DND-41 (cell line): Measurements from ENCODE around the gene RIPOR2.

Experiments
- ATAC-seq: fragments of 200-7000 bp; cut with Tn5 transposase; 3 replicates; pipeline ENCODE4 v1.9.1; 2021; ENCODE audit warnings: low read depth; ENCODE audit not compliant: insufficient read depth
- DNase-seq: peaks from one replicate; pipeline ENCODE4 v3.0.0-alpha.2; 2020
- H2AFZ ChIP-seq: 2 replicates; pipeline ENCODE4 v1.6.0; 2012; ENCODE audit warnings: low read depth, low read length
- H3K27ac ChIP-seq: 2 replicates; pipeline ENCODE4 v1.5.1; 2012; ENCODE audit warnings: low read length, inconsistent platforms
- H3K27me3 ChIP-seq: fragments of 200-600 bp; sonication (generic); 2 replicates; pipeline ENCODE4 v1.6.0; 2012; ENCODE audit warnings: low read length, mild to moderate bottlenecking, inconsistent platforms; ENCODE audit not compliant: insufficient read depth, poor library complexity
- H3K36me3 ChIP-seq: 2 replicates; pipeline ENCODE4 v1.5.1; 2012; ENCODE audit warnings: low read length, inconsistent platforms; ENCODE audit not compliant: insufficient read depth
- H3K4me1 ChIP-seq: 2 replicates; pipeline ENCODE4 v1.5.1; 2012; ENCODE audit warnings: mild to moderate bottlenecking, low read length; ENCODE audit not compliant: insufficient read depth
- H3K4me2 ChIP-seq: 2 replicates; pipeline ENCODE4 v1.6.0; 2012; ENCODE audit warnings: mild to moderate bottlenecking, moderate library complexity, low read length, inconsistent platforms; ENCODE audit not compliant: insufficient read depth
- H3K4me3 ChIP-seq, 2 experiments: fragments of 200-600 bp in 1 of 2; shearing (Covaris generic) in 1 of 2; 2 replicates each; pipeline ENCODE4 v1.5.1; 2012 to 2016; ENCODE audit warnings: inconsistent platforms in 2 of 2, low read length in 2 of 2, mild to moderate bottlenecking in 2 of 2, low read depth in 1 of 2, moderate library complexity in 1 of 2
- H3K79me2 ChIP-seq: 2 replicates; pipeline ENCODE4 v1.6.0; 2012; ENCODE audit warnings: low read length, inconsistent platforms; ENCODE audit not compliant: insufficient read depth
- H3K9ac ChIP-seq: 2 replicates; pipeline ENCODE4 v1.6.0; 2012; ENCODE audit warnings: low read depth, mild to moderate bottlenecking, inconsistent platforms, low read length, moderate library complexity
- H3K9me3 ChIP-seq: 2 replicates; pipeline ENCODE4 v1.5.1; 2012; ENCODE audit warnings: low read length, moderate library complexity, mild to moderate bottlenecking, inconsistent platforms; ENCODE audit not compliant: insufficient read depth, severe bottlenecking
- H4K20me1 ChIP-seq: 2 replicates; pipeline ENCODE4 v1.6.0; 2012; ENCODE audit warnings: low read length; ENCODE audit not compliant: insufficient read depth
- CTCF ChIP-seq: IDR thresholded peaks from 2 replicates; pipeline ENCODE4 v1.5.1; 2012; ENCODE audit warnings: borderline replicate concordance, low read length, moderate library complexity, mild to moderate bottlenecking; ENCODE audit not compliant: poor library complexity, severe bottlenecking; ENCODE audit errors: extremely low read depth
- EZH2 ChIP-seq: IDR thresholded peaks from 3 replicates; pipeline ENCODE4 v1.6.1; 2012; ENCODE audit warnings: borderline replicate concordance, low read depth, mild to moderate bottlenecking, moderate library complexity, low read length, inconsistent platforms; ENCODE audit not compliant: severe bottlenecking

Gene RIPOR2

GRCh38 chr6:24898676-24899075, 37.1 kb downstream of the RIPOR2 start:
- H4K20me1 ChIP-seq = no peaks in the 10 kb centered on the region
- no peaks in the 10 kb centered on the region for H3K36me3 ChIP-seq
- H3K4me2 ChIP-seq = no peak overlapping the region

GRCh38 chr6:24897186-24897585, 38.6 kb downstream of the RIPOR2 start:
- Histone ChIP-seq H3K4me3 (no peak overlapping the region), H2AFZ (no peak overlapping the region), H3K36me3 (no peaks in the 10 kb centered on the region), H4K20me1 (no peaks in the 10 kb centered on the region), H3K9ac (no peak overlapping the region), H3K79me2 (no peaks in the 10 kb centered on the region), H3K4me2 (no peak overlapping the region), H3K27me3 (no peaks in the 10 kb centered on the region), H3K4me1 (no peaks in the 10 kb centered on the region), H3K27ac (no peak overlapping the region), H3K9me3 (no peaks in the 10 kb centered on the region)
- ATAC-seq (no peak), DNase-seq (no peak)
- TF ChIP-seq CTCF (no peak), EZH2 (no peak)

More at GRCh38 chr6:24898676-24899075, 37.1 kb downstream of the RIPOR2 start:
- Histone ChIP-seq H3K27ac (no peak overlapping the region), H3K4me1 (no peaks in the 10 kb centered on the region), H3K27me3 (no peaks in the 10 kb centered on the region), H3K79me2 (no peaks in the 10 kb centered on the region), H2AFZ (no peak overlapping the region), H3K4me3 (no peak overlapping the region), H3K9me3 (no peaks in the 10 kb centered on the region), H3K9ac (no peak overlapping the region)
- no peak for DNase-seq
- ATAC-seq = no peak
- no peak for TF ChIP-seq CTCF
- no peak for TF ChIP-seq EZH2

GRCh38 chr6:24893342-24893850, 42.4 kb downstream of the RIPOR2 start:
- Histone ChIP-seq H3K9me3 (no peaks in the 10 kb centered on the region), H4K20me1 (no peaks in the 10 kb centered on the region), H3K4me2 (no peak overlapping the region), H3K9ac (no peak overlapping the region), H3K27me3 (no peaks in the 10 kb centered on the region), H3K4me3 (no peak overlapping the region), H3K36me3 (no peaks in the 10 kb centered on the region), H2AFZ (no peak overlapping the region), H3K4me1 (no peaks in the 10 kb centered on the region), H3K79me2 (no peaks in the 10 kb centered on the region), H3K27ac (no peak overlapping the region)
- DNase-seq (no peak), ATAC-seq (no peak)
- TF ChIP-seq CTCF (no peak), EZH2 (no peak)

- Histone ChIP-seq H3K9ac (no peak overlapping the region), H3K27ac (no peak overlapping the region), H3K9me3 (no peaks in the 10 kb centered on the region), H3K4me2 (no peak overlapping the region), H3K36me3 (no peaks in the 10 kb centered on the region), H2AFZ (no peak overlapping the region), H3K4me1 (no peaks in the 10 kb centered on the region), H3K4me3 (no peak overlapping the region), H4K20me1 (no peaks in the 10 kb centered on the region), H3K79me2 (no peaks in the 10 kb centered on the region), H3K27me3 (no peaks in the 10 kb centered on the region)
- TF ChIP-seq EZH2 = no peak
- no peak for TF ChIP-seq CTCF
- ATAC-seq (no peak), DNase-seq (no peak)
Observed at GRCh38 chr6:24891004-24891403, 44.8 kb downstream of the RIPOR2 start.
